DMS53 treated with DMSO at 0.1 percent for 48 hours (cell line): ENCODE data around the gene ZDHHC9.
"Not testable (repeated sequence)": the region's sequence is repeated elsewhere in the genome, so short reads cannot be mapped to it uniquely, and the experiment has no call there.

ENCODE experiments used
- DNase-seq: peaks from one replicate; lab custom pipeline; 2025; ENCODE audit not compliant: unreplicated experiment; lab: John Stamatoyannopoulos, UW

Gene ZDHHC9

GRCh38 chrX:129843459-129844306, at the start of gene ZDHHC9:
Gene ZDHHC9, minus strand, starts transcription at chrX:129843886. Its CDS starts 1,941 bp downstream, at chrX:129841945.
- peak; percentile 52 for DNase-seq

GRCh38 chrX:129877401-129877800, 33.7 kb upstream of the ZDHHC9 start:
- DNase-seq, result peak; percentile 63

- peak; percentile 94 for DNase-seq
These were observed 33.2 kb upstream of the ZDHHC9 start for GRCh38 chrX:129876771-129877305.

GRCh38 chrX:129875669-129876068, 32.0 kb upstream of the ZDHHC9 start:
- DNase-seq, result no peak

GRCh38 chrX:129872524-129872923, 28.8 kb upstream of the ZDHHC9 start:
- DNase-seq, result no peak

GRCh38 chrX:129866321-129866720, 22.6 kb upstream of the ZDHHC9 start:
- DNase-seq, result not testable (repeated sequence)

- not testable (repeated sequence) for DNase-seq
These were observed 15.4 kb upstream of the ZDHHC9 start for GRCh38 chrX:129859134-129859533.

- DNase-seq, result not testable (repeated sequence)
These were observed 8.1 kb upstream of the ZDHHC9 start for GRCh38 chrX:129851825-129852224.

GRCh38 chrX:129846716-129847115, 3.0 kb upstream of the ZDHHC9 start:
- DNase-seq, result no peak

GRCh38 chrX:129845616-129846190, 2.0 kb upstream of the ZDHHC9 start:
- no peak for DNase-seq

GRCh38 chrX:129843209-129843458, 552 bp downstream of the ZDHHC9 start:
- no peak for DNase-seq

- no peak for DNase-seq
These were observed 1.0 kb downstream of the ZDHHC9 start for GRCh38 chrX:129842510-129843208.

GRCh38 chrX:129840344-129840743, 3.3 kb downstream of the ZDHHC9 start:
- no peak for DNase-seq

GRCh38 chrX:129836827-129837226, 6.9 kb downstream of the ZDHHC9 start:
- no peak for DNase-seq

- no peak for DNase-seq
These were observed 10.3 kb downstream of the ZDHHC9 start for GRCh38 chrX:129833153-129833990.

GRCh38 chrX:129831091-129831885, 12.4 kb downstream of the ZDHHC9 start:
- peak; percentile 36 for DNase-seq

- DNase-seq, result no peak
These were observed 13.2 kb downstream of the ZDHHC9 start for GRCh38 chrX:129830494-129830893.

GRCh38 chrX:129825746-129826505, 17.8 kb downstream of the ZDHHC9 start:
- peak; percentile 9 for DNase-seq

- no peak for DNase-seq
These were observed 19.1 kb downstream of the ZDHHC9 start for GRCh38 chrX:129824620-129825019.
